HG03103 (cell line): ENCODE results near the gene NUP107.

ENCODE experiments used
- ATAC-seq: cut with Tn5 transposase; IDR thresholded peaks from one replicate; pipeline ENCODE4 v1.9.1; 2021; ENCODE audit warnings: low read depth; ENCODE audit not compliant: unreplicated experiment

Gene NUP107

GRCh38 chr12:68793975-68794652, 107.3 kb downstream of the NUP107 start:
- ATAC-seq = no peak

GRCh38 chr12:68794653-68795251, 108.0 kb downstream of the NUP107 start:
- no peak for ATAC-seq
